Measurements from ENCODE around the gene DDX51.
"Not testable (repeated sequence)": the region's sequence is repeated elsewhere in the genome, so short reads cannot be mapped to it uniquely, and the experiment has no call there.

Gene DDX51

GRCh38 chr12:132109741-132110140 lies 34.4 kb downstream of the DDX51 start:
- DNase-seq: no peak

- no peak for DNase-seq
Observed at GRCh38 chr12:132108211-132108832, 35.8 kb downstream of the DDX51 start.

GRCh38 chr12:132106921-132107320 lies 37.2 kb downstream of the DDX51 start:
- DNase-seq: no peak

- DNase-seq: no peak
Observed at GRCh38 chr12:132105467-132105866, 38.7 kb downstream of the DDX51 start.

- DNase-seq: no peak
Observed at GRCh38 chr12:132103542-132104308, 40.4 kb downstream of the DDX51 start.

GRCh38 chr12:132103072-132103471 lies 41.0 kb downstream of the DDX51 start:
- not testable (repeated sequence) for DNase-seq

- no peak for DNase-seq
Observed at GRCh38 chr12:132102297-132102696, 41.8 kb downstream of the DDX51 start.

GRCh38 chr12:132100306-132101065 lies 43.6 kb downstream of the DDX51 start:
- no peak for DNase-seq

GRCh38 chr12:132099739-132100138 lies 44.4 kb downstream of the DDX51 start:
- no peak for DNase-seq

- no peak for DNase-seq
Observed at GRCh38 chr12:132095520-132096409, 48.4 kb downstream of the DDX51 start.

- DNase-seq: no peak
Observed at GRCh38 chr12:132094269-132094891, 49.7 kb downstream of the DDX51 start.

- no peak for DNase-seq
Observed at GRCh38 chr12:132089407-132089910, 54.7 kb downstream of the DDX51 start.

All from GF-D8 (cell line).